Smooth muscle cell (in vitro differentiated cells): ENCODE data around the gene ADAMTS7. TPM values are rescaled to one million over a fixed set of nuclear protein-coding genes. Genes with fewer than 3 reads are reported as not detected.
"Not testable (repeated sequence)": the region's sequence is repeated elsewhere in the genome, so short reads cannot be mapped to it uniquely, and the experiment has no call there.

Source experiments
- DNase-seq: peaks from one replicate; lab custom pipeline; 2025; ENCODE audit not compliant: unreplicated experiment; lab: John Stamatoyannopoulos, UW
- H2AFZ ChIP-seq: fragments of 200-600 bp; sonication (generic); 2 replicates; pipeline ENCODE4 v1.6.0; 2016; ENCODE audit warnings: antibody characterized with exemption, low read depth, mild to moderate bottlenecking
- H3F3A ChIP-seq: fragments of 200-600 bp; sonication (generic); 2 replicates; pipeline ENCODE4 v1.6.0; 2017; ENCODE audit warnings: antibody characterized with exemption, low read depth
- H3K27ac ChIP-seq: fragments of 200-600 bp; sonication (generic); 2 replicates; pipeline ENCODE4 v1.5.1; 2016; ENCODE audit warnings: low read depth, mild to moderate bottlenecking
- H3K27me3 ChIP-seq: fragments of 200-600 bp; sonication (generic); 2 replicates; pipeline ENCODE4 v1.6.1; 2016; ENCODE audit warnings: low read depth, mild to moderate bottlenecking
- H3K36me3 ChIP-seq: fragments of 200-600 bp; sonication (generic); 2 replicates; pipeline ENCODE4 v1.5.1; 2016; ENCODE audit warnings: low read depth
- H3K4me1 ChIP-seq: fragments of 200-600 bp; sonication (generic); 2 replicates; pipeline ENCODE4 v1.5.1; 2016; ENCODE audit warnings: low read depth
- H3K4me2 ChIP-seq: fragments of 200-600 bp; sonication (generic); 2 replicates; pipeline ENCODE4 v1.6.0; 2016; ENCODE audit warnings: mild to moderate bottlenecking
- H3K4me3 ChIP-seq: fragments of 200-600 bp; sonication (generic); 2 replicates; pipeline ENCODE4 v1.5.1; 2016; ENCODE audit warnings: mild to moderate bottlenecking
- H3K79me2 ChIP-seq: fragments of 200-600 bp; sonication (generic); 2 replicates; pipeline ENCODE4 v1.6.0; 2016; ENCODE audit warnings: low read depth, mild to moderate bottlenecking
- H3K9ac ChIP-seq: fragments of 200-600 bp; sonication (generic); 2 replicates; pipeline ENCODE4 v1.6.0; 2016; ENCODE audit warnings: low read depth
- H3K9me3 ChIP-seq: fragments of 200-600 bp; sonication (generic); replicated peaks from 2 replicates; pipeline ENCODE4 v1.5.1; 2016; ENCODE audit warnings: low read depth
- H4K20me1 ChIP-seq: fragments of 200-600 bp; sonication (generic); 2 replicates; pipeline ENCODE4 v1.6.0; 2016; ENCODE audit warnings: low read depth
- CTCF ChIP-seq: fragments of 200-600 bp; sonication (generic); IDR thresholded peaks from 2 replicates; pipeline ENCODE4 v1.5.1; 2017; ENCODE audit warnings: borderline replicate concordance, mild to moderate bottlenecking, antibody characterized with exemption; ENCODE audit not compliant: insufficient read depth, poor library complexity, severe bottlenecking
- WGBS: methylation state at CpG from one replicate; pipeline ENCODE4 v1.1.7; 2016; ENCODE audit warnings: low lambda C conversion rate; 5-methylcytosine and 5-hydroxymethylcytosine counted together
- polyA plus RNA-seq: library from polyadenylated mRNA; unstranded; fragments of >200 nt; fragmentation: Nextera tagmentation; extraction: Ambion mirVana; gene quantifications from 2 replicates; pipeline ENCODE4 v1.2.1, GENCODE V29; 2016
- total RNA-seq: library from RNA; depleted of rRNA; stranded (reverse); fragments of >200 nt; gene quantifications from 2 replicates; pipeline ENCODE4 v1.2.3, GENCODE V29; 2014

The ADAMTS7 gene
- total and polyA plus RNA-seq, 2 experiments from 2014 or later, result 11.0 to 11.2 TPM

GRCh38 chr15:78737187-78737820, 74.0 kb downstream of the ADAMTS7 start:
- Histone ChIP-seq H4K20me1 (no peaks in the 10 kb centered on the region), H3K4me1 (no peaks in the 10 kb centered on the region), H3K79me2 (no peaks in the 10 kb centered on the region), H3K9me3 (no peaks in the 10 kb centered on the region), H3K4me3 (no peak overlapping the region), H3K4me2 (no peak overlapping the region), H3K9ac (no peak overlapping the region), H3F3A (no peaks in the 10 kb centered on the region), H2AFZ (no peak overlapping the region), H3K36me3 (no peaks in the 10 kb centered on the region), H3K27me3 (no peaks in the 10 kb centered on the region), H3K27ac (no peak overlapping the region)
- DNase-seq, result no peak
- WGBS, result 84% methylated on average over 9 of the region's 9 CpGs
- no peak for TF ChIP-seq CTCF

- DNase-seq, H3K9me3 ChIP-seq, H3F3A ChIP-seq, H3K79me2 ChIP-seq, H3K9ac ChIP-seq, H3K27me3 ChIP-seq, H2AFZ ChIP-seq, H4K20me1 ChIP-seq, H3K4me1 ChIP-seq, H3K4me2 ChIP-seq, H3K4me3 ChIP-seq, H3K27ac ChIP-seq, H3K36me3 ChIP-seq: not testable (repeated sequence)
- WGBS, result 64% methylated on average over 4 of the region's 4 CpGs
Measured at GRCh38 chr15:78736286-78736685, 75.0 kb downstream of the ADAMTS7 start.

GRCh38 chr15:78734451-78735064, 76.7 kb downstream of the ADAMTS7 start:
- WGBS, result 88% methylated on average over 8 of the region's 8 CpGs
- no peak for DNase-seq
- no peak for TF ChIP-seq CTCF

GRCh38 chr15:78732634-78733033, 78.6 kb downstream of the ADAMTS7 start:
- H3K9me3 ChIP-seq, result no peaks in the 10 kb centered on the region
- WGBS, result 97% methylated on average over 2 of the region's 2 CpGs
- H3K79me2 ChIP-seq, result no peaks in the 10 kb centered on the region
- H3K36me3 ChIP-seq, result no peaks in the 10 kb centered on the region
- no peak for TF ChIP-seq CTCF
- no peaks in the 10 kb centered on the region for H4K20me1 ChIP-seq
- no peak overlapping the region for H3K27ac ChIP-seq
- H3K27me3 ChIP-seq, result no peaks in the 10 kb centered on the region
- H3K9ac ChIP-seq, result no peak overlapping the region
- no peaks in the 10 kb centered on the region for H3K4me1 ChIP-seq
- no peak overlapping the region for H2AFZ ChIP-seq
- no peak overlapping the region for H3K4me2 ChIP-seq
- H3K4me3 ChIP-seq, result no peak overlapping the region
- no peaks in the 10 kb centered on the region for H3F3A ChIP-seq
- DNase-seq, result no peak

More at GRCh38 chr15:78734451-78735064, 76.7 kb downstream of the ADAMTS7 start:
- H3K4me1 ChIP-seq, result no peaks in the 10 kb centered on the region
- H4K20me1 ChIP-seq, result no peaks in the 10 kb centered on the region
- H3K9ac ChIP-seq, result no peak overlapping the region
- no peaks in the 10 kb centered on the region for H3K36me3 ChIP-seq
- H3K4me3 ChIP-seq, result no peak overlapping the region
- H3K79me2 ChIP-seq, result no peaks in the 10 kb centered on the region
- H2AFZ ChIP-seq, result no peak overlapping the region
- H3K9me3 ChIP-seq, result no peaks in the 10 kb centered on the region
- no peaks in the 10 kb centered on the region for H3F3A ChIP-seq
- H3K27me3 ChIP-seq, result no peaks in the 10 kb centered on the region
- no peak overlapping the region for H3K27ac ChIP-seq
- H3K4me2 ChIP-seq, result no peak overlapping the region
